Upper lobe of left lung (tissue), 4 donors: ENCODE data around the gene PNPLA1.

Experiments used
- POLR2A ChIP-seq, 4 donors: fragments of 450-650 bp; IDR thresholded peaks; one replicate each; pipeline ENCODE4 v1.5.1; 2016 to 2017; ENCODE audit warnings: antibody characterized with exemption in 4 of 4, mild to moderate bottlenecking in 2 of 4
- POLR2AphosphoS5 ChIP-seq, 2 donors: sonication (generic); formaldehyde crosslinking; IDR thresholded peaks; one replicate each; pipeline ENCODE4 v1.5.1; 2017; ENCODE audit warnings: antibody characterized with exemption in 2 of 2
- TF ChIP-seq, protein P1 (sequence below), 6 experiments: fragments of 450-650 bp in 4 of 6; fragments of 200-600 bp in 2 of 6; sonication (generic) in 2 of 6; IDR thresholded peaks; one replicate each; pipeline ENCODE4 v1.5.1; 2016 to 2019; ENCODE audit warnings: antibody characterized with exemption in 6 of 6

GRCh38 chr6:36222924-36223323 lies 46.9 kb upstream of the PNPLA1 start:
- TF ChIP-seq POLR2AphosphoS5 (IDR thresholded peaks at IDR 0.05) (no peak), POLR2A (IDR thresholded peaks at IDR 0.05) (no peak)
- TF ChIP-seq, protein P1, sequence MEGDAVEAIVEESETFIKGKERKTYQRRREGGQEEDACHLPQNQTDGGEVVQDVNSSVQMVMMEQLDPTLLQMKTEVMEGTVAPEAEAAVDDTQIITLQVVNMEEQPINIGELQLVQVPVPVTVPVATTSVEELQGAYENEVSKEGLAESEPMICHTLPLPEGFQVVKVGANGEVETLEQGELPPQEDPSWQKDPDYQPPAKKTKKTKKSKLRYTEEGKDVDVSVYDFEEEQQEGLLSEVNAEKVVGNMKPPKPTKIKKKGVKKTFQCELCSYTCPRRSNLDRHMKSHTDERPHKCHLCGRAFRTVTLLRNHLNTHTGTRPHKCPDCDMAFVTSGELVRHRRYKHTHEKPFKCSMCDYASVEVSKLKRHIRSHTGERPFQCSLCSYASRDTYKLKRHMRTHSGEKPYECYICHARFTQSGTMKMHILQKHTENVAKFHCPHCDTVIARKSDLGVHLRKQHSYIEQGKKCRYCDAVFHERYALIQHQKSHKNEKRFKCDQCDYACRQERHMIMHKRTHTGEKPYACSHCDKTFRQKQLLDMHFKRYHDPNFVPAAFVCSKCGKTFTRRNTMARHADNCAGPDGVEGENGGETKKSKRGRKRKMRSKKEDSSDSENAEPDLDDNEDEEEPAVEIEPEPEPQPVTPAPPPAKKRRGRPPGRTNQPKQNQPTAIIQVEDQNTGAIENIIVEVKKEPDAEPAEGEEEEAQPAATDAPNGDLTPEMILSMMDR (IDR thresholded peaks at IDR 0.05), result no peak
